Thoracic aorta (tissue), 2 donors: ENCODE results near the gene PTGES2. TPM values are rescaled to one million over a fixed set of nuclear protein-coding genes. Genes with fewer than 3 reads are reported as not detected.

Experiments
- ATAC-seq: fragments of 150-250 bp; one replicate; pipeline ENCODE4 v1.8.0; 2017; ENCODE audit warnings: low read depth; ENCODE audit not compliant: insufficient number of reproducible peaks, low FRiP score
- DNase-seq: peaks from one replicate; pipeline ENCODE4 v3.0.0-alpha.2; 2020; ENCODE audit warnings: low spot score
- H3K27ac ChIP-seq, 2 donors: fragments of 200-600 bp; sonication (generic); 1 replicate in 1 of 2; 2 replicates in 1 of 2; pipeline ENCODE4 v1.5.1; 2016; ENCODE audit warnings: mild to moderate bottlenecking in 2 of 2, moderate library complexity in 2 of 2
- H3K27me3 ChIP-seq: fragments of 200-600 bp; sonication (generic); replicated peaks from 2 replicates; pipeline ENCODE4 v1.6.0; 2016; ENCODE audit warnings: mild to moderate bottlenecking; ENCODE audit not compliant: insufficient read depth
- H3K36me3 ChIP-seq: fragments of 200-600 bp; sonication (generic); one replicate; pipeline ENCODE4 v1.5.1; 2016
- H3K4me1 ChIP-seq, 2 donors: fragments of 200-600 bp; sonication (generic); 1 replicate in 1 of 2; 2 replicates in 1 of 2; pipeline versions ENCODE4 v1.5.1 to v1.6.0; 2016; ENCODE audit warnings: low read depth in 2 of 2, mild to moderate bottlenecking in 1 of 2; ENCODE audit not compliant: control insufficient read depth in 1 of 2
- H3K4me3 ChIP-seq: fragments of 200-600 bp; sonication (generic); 2 replicates; pipeline ENCODE4 v1.5.1; 2016; ENCODE audit warnings: mild to moderate bottlenecking
- H3K9me3 ChIP-seq: fragments of 200-600 bp; sonication (generic); 2 replicates; pipeline ENCODE4 v1.5.1; 2016
- CTCF ChIP-seq: fragments of 200-600 bp; sonication (generic); IDR thresholded peaks from one replicate; pipeline ENCODE4 v1.5.1; 2019; ENCODE audit warnings: antibody characterized with exemption
- total RNA-seq, 2 donors: library from RNA; depleted of rRNA; stranded (reverse); fragments of >200 nt; gene quantifications; one replicate each; pipeline versions ENCODE4 v1.1.0 to v1.2.3, GENCODE V29; 2016

Gene PTGES2
- total RNA-seq, 2 donors from 2014 or later = 57.9 to 66.0 TPM

GRCh38 chr9:128089299-128089698, 38.2 kb downstream of the PTGES2 start:
- no peak for DNase-seq
- no peak for ATAC-seq
- Histone ChIP-seq H3K9me3 (no peaks in the 10 kb centered on the region), H3K4me1 (peaks cover 20 to 38% of the 10 kb centered on the region in 2 donors), H3K36me3 (no peaks in the 10 kb centered on the region), H3K4me3 (no peak overlapping the region), H3K27me3 (no peaks in the 10 kb centered on the region), H3K27ac (no peak overlapping the region)
- no peak for TF ChIP-seq CTCF

GRCh38 chr9:128088253-128088945, 39.1 kb downstream of the PTGES2 start:
- no peak for DNase-seq
- H3K27me3 ChIP-seq = no peaks in the 10 kb centered on the region
- no peak for TF ChIP-seq CTCF
- no peaks in the 10 kb centered on the region for H3K36me3 ChIP-seq
- peaks cover 17 to 30% of the 10 kb centered on the region in 2 donors for H3K4me1 ChIP-seq
- H3K4me3 ChIP-seq = no peak overlapping the region
- no peaks in the 10 kb centered on the region for H3K9me3 ChIP-seq
- H3K27ac ChIP-seq = no peak overlapping the region
- ATAC-seq = no peak

- TF ChIP-seq CTCF = no peak
- Histone ChIP-seq H3K4me3 (no peak overlapping the region), H3K36me3 (no peaks in the 10 kb centered on the region), H3K9me3 (no peaks in the 10 kb centered on the region), H3K27ac (no peak overlapping the region), H3K27me3 (no peaks in the 10 kb centered on the region), H3K4me1 (peaks cover 13 to 23% of the 10 kb centered on the region in 2 donors)
- DNase-seq = no peak
- no peak for ATAC-seq
These were observed 40.3 kb downstream of the PTGES2 start for GRCh38 chr9:128087262-128087661.

- no peaks in the 10 kb centered on the region for H3K9me3 ChIP-seq
- no peak for TF ChIP-seq CTCF
- H3K4me3 ChIP-seq = no peak overlapping the region
- H3K4me1 ChIP-seq = peaks cover 18 to 23% of the 10 kb centered on the region in 2 donors
- H3K36me3 ChIP-seq = no peaks in the 10 kb centered on the region
- no peak for DNase-seq
- no peak for ATAC-seq
- no peak overlapping the region for H3K27ac ChIP-seq
- no peaks in the 10 kb centered on the region for H3K27me3 ChIP-seq
These were observed 41.6 kb downstream of the PTGES2 start for GRCh38 chr9:128085943-128086342.

- DNase-seq = no peak
- TF ChIP-seq CTCF = no peak
- Histone ChIP-seq H3K27me3 (no peaks in the 10 kb centered on the region), H3K4me3 (no peak overlapping the region), H3K27ac (no peak overlapping the region), H3K4me1 (peaks cover 15 to 22% of the 10 kb centered on the region in 2 donors), H3K9me3 (no peaks in the 10 kb centered on the region), H3K36me3 (no peaks in the 10 kb centered on the region)
- no peak for ATAC-seq
These were observed 42.8 kb downstream of the PTGES2 start for GRCh38 chr9:128084746-128085145.
